Ishikawa (cell line): Measurements from ENCODE around the gene TRAF7.

Source experiments
- CEBPB ChIP-seq: IDR thresholded peaks from 2 replicates; pipeline ENCODE4 v1.6.1; 2012
- CREB1 ChIP-seq: IDR thresholded peaks from 2 replicates; pipeline ENCODE4 v1.6.1; 2012; ENCODE audit warnings: low read depth
- EGR1 ChIP-seq: IDR thresholded peaks from 2 replicates; pipeline ENCODE4 v1.6.1; 2012
- FOXM1 ChIP-seq: IDR thresholded peaks from 2 replicates; pipeline ENCODE4 v1.6.1; 2012; ENCODE audit warnings: low read depth, borderline replicate concordance
- NFIC ChIP-seq: IDR thresholded peaks from 2 replicates; pipeline ENCODE4 v1.6.1; 2012
- RAD21 ChIP-seq: IDR thresholded peaks from 2 replicates; pipeline ENCODE4 v1.6.1; 2012; ENCODE audit warnings: low read depth
- TAF1 ChIP-seq: IDR thresholded peaks from 2 replicates; pipeline ENCODE4 v1.6.1; 2012; ENCODE audit warnings: low read depth, mild to moderate bottlenecking
- TCF12 ChIP-seq: IDR thresholded peaks from 2 replicates; pipeline ENCODE4 v1.6.1; 2012; ENCODE audit warnings: low read depth
- TEAD4 ChIP-seq: IDR thresholded peaks from 2 replicates; pipeline ENCODE4 v1.6.1; 2012
- YY1 ChIP-seq: IDR thresholded peaks from 2 replicates; pipeline ENCODE4 v1.6.1; 2012; ENCODE audit warnings: low read depth
- ZBTB7A ChIP-seq: IDR thresholded peaks from 2 replicates; pipeline ENCODE4 v1.6.1; 2012; ENCODE audit warnings: low read depth
- TF ChIP-seq, protein P1 (sequence below): IDR thresholded peaks from 2 replicates; pipeline ENCODE4 v1.6.1; 2012; ENCODE audit warnings: low read depth, mild to moderate bottlenecking
- TF ChIP-seq, protein P2 (sequence below): IDR thresholded peaks from 2 replicates; pipeline ENCODE4 v1.6.1; 2012
- TF ChIP-seq, protein P3 (sequence below): IDR thresholded peaks from 2 replicates; pipeline ENCODE4 v1.6.1; 2012

TRAF7 gene

DNA sequence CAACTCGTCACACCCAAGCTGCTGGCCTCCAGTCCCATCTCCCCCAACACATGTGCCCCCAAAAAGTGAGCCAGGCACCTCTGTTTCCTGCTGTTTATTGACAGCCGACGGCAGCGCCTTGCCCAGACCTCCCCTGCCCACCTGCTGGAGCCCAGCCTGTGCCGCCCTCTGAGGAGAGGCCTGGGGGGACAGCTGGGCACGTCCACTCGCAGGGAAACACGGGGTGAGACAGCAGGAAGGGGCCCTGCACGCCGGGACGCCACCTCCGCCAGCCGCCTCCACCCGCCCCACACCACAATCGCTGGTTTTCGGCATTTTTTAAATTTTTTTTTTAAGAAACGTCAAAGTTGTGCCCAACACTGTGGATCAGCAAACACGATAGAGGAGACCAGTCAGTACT, 21.5 kb downstream of the TRAF7 start:
- TF ChIP-seq EGR1 (no peak), TEAD4 (no peak), CEBPB (no peak), ZBTB7A (no peak)
- TF ChIP-seq, protein P1, sequence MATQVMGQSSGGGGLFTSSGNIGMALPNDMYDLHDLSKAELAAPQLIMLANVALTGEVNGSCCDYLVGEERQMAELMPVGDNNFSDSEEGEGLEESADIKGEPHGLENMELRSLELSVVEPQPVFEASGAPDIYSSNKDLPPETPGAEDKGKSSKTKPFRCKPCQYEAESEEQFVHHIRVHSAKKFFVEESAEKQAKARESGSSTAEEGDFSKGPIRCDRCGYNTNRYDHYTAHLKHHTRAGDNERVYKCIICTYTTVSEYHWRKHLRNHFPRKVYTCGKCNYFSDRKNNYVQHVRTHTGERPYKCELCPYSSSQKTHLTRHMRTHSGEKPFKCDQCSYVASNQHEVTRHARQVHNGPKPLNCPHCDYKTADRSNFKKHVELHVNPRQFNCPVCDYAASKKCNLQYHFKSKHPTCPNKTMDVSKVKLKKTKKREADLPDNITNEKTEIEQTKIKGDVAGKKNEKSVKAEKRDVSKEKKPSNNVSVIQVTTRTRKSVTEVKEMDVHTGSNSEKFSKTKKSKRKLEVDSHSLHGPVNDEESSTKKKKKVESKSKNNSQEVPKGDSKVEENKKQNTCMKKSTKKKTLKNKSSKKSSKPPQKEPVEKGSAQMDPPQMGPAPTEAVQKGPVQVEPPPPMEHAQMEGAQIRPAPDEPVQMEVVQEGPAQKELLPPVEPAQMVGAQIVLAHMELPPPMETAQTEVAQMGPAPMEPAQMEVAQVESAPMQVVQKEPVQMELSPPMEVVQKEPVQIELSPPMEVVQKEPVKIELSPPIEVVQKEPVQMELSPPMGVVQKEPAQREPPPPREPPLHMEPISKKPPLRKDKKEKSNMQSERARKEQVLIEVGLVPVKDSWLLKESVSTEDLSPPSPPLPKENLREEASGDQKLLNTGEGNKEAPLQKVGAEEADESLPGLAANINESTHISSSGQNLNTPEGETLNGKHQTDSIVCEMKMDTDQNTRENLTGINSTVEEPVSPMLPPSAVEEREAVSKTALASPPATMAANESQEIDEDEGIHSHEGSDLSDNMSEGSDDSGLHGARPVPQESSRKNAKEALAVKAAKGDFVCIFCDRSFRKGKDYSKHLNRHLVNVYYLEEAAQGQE = no peak

DNA sequence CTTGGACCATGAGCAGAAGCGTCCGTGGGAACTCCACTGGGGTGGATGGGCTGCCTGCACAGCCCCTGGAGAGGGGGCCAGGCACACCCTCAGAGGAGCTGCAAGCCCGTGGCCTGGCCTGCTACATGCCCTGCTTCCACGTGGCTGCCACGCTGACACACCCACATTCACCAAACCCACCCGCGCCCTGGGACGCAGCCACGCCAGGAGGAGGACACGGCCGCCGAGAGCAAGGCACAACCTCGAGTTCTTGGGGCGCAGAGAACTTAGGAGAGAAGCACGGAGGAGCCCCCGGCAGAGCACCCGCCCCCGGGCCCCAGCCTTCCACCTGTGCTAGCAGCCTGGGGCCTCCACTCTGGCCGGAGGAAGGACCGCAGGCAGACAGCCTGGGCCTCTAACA, 22.0 kb downstream of the TRAF7 start:
- TF ChIP-seq, protein P2, sequence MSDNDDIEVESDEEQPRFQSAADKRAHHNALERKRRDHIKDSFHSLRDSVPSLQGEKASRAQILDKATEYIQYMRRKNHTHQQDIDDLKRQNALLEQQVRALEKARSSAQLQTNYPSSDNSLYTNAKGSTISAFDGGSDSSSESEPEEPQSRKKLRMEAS = no peak
- TF ChIP-seq CEBPB = no peak
- no peak for TF ChIP-seq YY1
- TF ChIP-seq NFIC = no peak
- TF ChIP-seq, protein P1 = no peak
- TF ChIP-seq, protein P3, sequence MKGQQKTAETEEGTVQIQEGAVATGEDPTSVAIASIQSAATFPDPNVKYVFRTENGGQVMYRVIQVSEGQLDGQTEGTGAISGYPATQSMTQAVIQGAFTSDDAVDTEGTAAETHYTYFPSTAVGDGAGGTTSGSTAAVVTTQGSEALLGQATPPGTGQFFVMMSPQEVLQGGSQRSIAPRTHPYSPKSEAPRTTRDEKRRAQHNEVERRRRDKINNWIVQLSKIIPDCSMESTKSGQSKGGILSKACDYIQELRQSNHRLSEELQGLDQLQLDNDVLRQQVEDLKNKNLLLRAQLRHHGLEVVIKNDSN = no peak
- no peak for TF ChIP-seq TCF12
- TF ChIP-seq CREB1 = no peak
- no peak for TF ChIP-seq RAD21
- no peak for TF ChIP-seq TAF1
- TF ChIP-seq ZBTB7A = no peak
- TF ChIP-seq TEAD4 = no peak

DNA sequence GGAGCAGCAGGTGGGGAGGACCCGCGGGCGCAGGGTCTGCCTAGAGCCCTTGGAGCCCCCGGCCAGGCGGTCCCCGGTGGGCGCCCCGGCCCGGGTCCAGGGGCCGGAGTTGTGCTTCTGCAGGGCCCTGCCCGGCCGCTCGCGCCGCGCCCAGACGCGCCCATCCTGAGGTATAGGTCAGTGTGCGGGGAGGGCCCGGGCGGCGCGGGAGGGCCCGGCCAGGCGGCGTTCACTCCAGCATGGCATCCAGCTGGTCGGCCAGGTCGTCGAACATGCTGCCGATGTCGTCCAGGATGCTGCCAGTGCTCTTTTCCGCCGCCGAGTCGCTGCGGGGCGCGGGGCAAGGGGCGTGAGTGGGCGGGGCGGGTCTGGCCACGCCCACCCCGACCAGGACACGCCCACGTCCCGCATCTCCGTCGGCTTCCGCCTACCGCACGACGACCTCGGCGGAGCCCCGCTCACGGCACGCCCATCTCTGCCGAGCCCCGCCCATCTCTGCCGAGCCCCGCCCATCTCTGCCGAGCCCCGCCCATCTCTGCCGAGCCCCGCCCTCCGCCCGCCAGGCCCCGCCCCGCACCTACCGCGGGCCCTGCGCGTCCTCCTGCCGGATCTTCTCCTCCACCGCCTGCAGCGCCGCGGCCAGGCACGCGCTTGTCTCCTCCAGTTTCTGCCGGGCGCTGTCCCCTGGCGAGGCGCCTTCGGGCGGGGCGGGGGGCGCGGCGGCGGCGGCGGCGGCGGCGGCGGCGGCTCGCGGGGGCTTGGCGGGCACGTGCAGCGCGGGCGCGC, 22.9 kb downstream of the TRAF7 start:
- TF ChIP-seq EGR1 (no peak), CEBPB (no peak), RAD21 (no peak), TCF12 (no peak), TEAD4 (no peak), NFIC (no peak)
- TF ChIP-seq, protein P3 = no peak
- TF ChIP-seq, protein P1 = no peak

DNA sequence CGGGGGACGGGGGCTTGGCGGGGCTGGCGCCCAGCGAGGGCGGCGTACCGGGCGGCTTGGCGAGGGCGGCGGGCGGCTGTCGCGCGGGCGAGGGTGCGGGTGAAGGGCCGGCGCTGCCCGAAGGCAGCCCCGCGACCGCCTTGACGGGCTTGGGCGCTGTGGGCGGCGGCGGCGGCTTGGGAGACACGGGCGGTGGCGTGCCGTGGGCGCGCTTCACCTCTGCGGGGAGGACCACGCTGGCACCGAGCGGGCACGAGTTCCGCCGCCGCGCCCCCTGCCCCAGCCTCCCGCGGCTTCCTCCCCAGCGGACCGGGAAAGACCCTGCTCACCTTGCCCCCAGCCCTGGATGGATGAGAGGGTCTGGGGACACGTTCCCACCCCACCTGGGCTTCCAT, 23.5 kb downstream of the TRAF7 start:
- TF ChIP-seq TCF12 = no peak
- 0 out of 2 replicates have a peak, but pooled peaks have one; percentile 21 for TF ChIP-seq ZBTB7A

DNA sequence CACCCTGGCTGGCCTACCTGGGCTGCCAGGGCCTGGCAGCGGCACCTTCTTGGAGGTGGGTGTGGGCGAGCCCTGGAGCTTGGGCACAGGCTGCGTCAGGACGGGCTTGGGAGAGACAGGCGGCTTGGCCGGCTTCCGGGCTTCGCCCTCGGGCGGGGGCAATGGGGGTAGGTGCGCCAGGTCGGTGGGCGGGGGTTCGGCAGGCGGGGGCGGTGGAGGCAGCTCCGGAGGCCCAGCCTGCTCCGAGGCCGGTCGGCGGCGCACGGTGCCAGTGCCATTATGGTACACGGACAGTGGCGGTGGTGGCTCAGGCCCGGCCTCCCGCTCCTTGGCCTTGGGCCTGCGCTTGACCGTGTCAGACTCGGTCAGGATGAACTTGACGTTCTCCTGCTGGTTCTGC, 24.0 kb downstream of the TRAF7 start:
- TF ChIP-seq NFIC = no peak
- TF ChIP-seq FOXM1 = no peak
- TF ChIP-seq CREB1 = no peak
- no peak for TF ChIP-seq EGR1
- TF ChIP-seq, protein P1 = no peak
- TF ChIP-seq TCF12 = no peak
- 0 out of 2 replicates have a peak, but pooled peaks have one; percentile 3 for TF ChIP-seq ZBTB7A
